ENCODE measurements around the gene GIMAP8. TPM values are rescaled to one million over a fixed set of nuclear protein-coding genes. Genes with fewer than 3 reads are reported as not detected.

Gene GIMAP8
- total RNA-seq, 1 donor = not detected

DNA sequence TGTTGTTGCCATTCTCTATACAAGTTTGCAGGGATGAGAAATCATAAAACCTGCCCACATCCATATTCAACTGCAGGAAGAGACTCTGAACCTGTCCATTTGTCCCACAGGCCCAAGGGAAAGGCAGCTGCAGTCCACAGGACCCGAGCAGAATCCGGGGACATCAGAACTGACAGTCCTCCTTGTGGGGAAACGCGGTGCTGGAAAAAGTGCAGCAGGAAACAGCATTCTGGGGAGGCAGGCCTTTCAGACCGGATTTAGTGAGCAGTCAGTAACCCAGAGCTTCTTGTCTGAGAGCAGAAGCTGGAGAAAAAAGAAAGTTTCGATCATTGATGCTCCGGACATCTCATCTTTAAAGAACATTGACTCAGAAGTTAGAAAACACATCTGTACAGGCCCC is 23.5 kb downstream of the GIMAP8 start:
- TF ChIP-seq, protein P1, sequence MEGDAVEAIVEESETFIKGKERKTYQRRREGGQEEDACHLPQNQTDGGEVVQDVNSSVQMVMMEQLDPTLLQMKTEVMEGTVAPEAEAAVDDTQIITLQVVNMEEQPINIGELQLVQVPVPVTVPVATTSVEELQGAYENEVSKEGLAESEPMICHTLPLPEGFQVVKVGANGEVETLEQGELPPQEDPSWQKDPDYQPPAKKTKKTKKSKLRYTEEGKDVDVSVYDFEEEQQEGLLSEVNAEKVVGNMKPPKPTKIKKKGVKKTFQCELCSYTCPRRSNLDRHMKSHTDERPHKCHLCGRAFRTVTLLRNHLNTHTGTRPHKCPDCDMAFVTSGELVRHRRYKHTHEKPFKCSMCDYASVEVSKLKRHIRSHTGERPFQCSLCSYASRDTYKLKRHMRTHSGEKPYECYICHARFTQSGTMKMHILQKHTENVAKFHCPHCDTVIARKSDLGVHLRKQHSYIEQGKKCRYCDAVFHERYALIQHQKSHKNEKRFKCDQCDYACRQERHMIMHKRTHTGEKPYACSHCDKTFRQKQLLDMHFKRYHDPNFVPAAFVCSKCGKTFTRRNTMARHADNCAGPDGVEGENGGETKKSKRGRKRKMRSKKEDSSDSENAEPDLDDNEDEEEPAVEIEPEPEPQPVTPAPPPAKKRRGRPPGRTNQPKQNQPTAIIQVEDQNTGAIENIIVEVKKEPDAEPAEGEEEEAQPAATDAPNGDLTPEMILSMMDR (IDR thresholded peaks at IDR 0.05; ENCODE audit: extremely low read depth, low read depth, low read length) = no peak
- H2AFZ ChIP-seq (ENCODE audit: low read length) = no peak overlapping the region
- H3K4me1 ChIP-seq (ENCODE audit: insufficient read depth, low read length) = no peaks in the 10 kb centered on the region
- DNase-seq (ENCODE audit: insufficient read length, low spot score, missing footprints) = no peak
- no peaks in the 10 kb centered on the region for H3K9me3 ChIP-seq (ENCODE audit: low read depth, low read length)
- H3K27me3 ChIP-seq (ENCODE audit: insufficient read depth, low read length) = no peaks in the 10 kb centered on the region
- H4K20me1 ChIP-seq (ENCODE audit: insufficient read depth, low read length) = no peaks in the 10 kb centered on the region
- no peak overlapping the region for H3K4me3 ChIP-seq (ENCODE audit: insufficient read depth, low read length)
- H3K27ac ChIP-seq (ENCODE audit: low read depth, low read length) = no peak overlapping the region
- H3K4me2 ChIP-seq (ENCODE audit: insufficient read depth, low read length) = no peak overlapping the region
- H3K79me2 ChIP-seq (ENCODE audit: insufficient read depth, low read length) = no peaks in the 10 kb centered on the region
- H3K36me3 ChIP-seq (ENCODE audit: insufficient read depth, low read length) = no peaks in the 10 kb centered on the region

DNA sequence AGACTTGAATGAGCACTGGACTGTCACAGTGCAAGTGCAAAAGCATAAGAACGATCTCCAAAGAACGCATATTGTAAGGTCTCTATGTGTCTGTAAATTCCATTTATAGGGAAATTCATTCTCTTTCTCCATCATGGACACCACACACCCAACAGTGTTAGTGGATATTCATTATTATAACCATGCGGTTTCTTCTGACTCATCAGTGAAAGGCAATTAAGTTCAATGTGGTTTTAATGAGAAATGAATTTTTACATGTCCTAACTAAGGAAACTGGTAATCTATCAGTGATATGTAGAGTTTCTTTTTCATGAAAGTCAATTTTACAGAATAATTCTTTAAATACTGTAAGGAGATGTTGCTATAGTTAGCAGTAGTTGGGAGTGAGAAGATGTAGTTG is 25.9 kb downstream of the GIMAP8 start:
- TF ChIP-seq, protein P1 (IDR thresholded peaks at IDR 0.05; ENCODE audit: extremely low read depth, low read depth, low read length) = no peak
- Histone ChIP-seq H3K9me3 (ENCODE audit: low read depth, low read length) (no peaks in the 10 kb centered on the region), H3K36me3 (ENCODE audit: insufficient read depth, low read length) (no peaks in the 10 kb centered on the region), H3K79me2 (ENCODE audit: insufficient read depth, low read length) (no peaks in the 10 kb centered on the region), H3K4me1 (ENCODE audit: insufficient read depth, low read length) (no peaks in the 10 kb centered on the region), H2AFZ (ENCODE audit: low read length) (no peak overlapping the region), H3K4me3 (ENCODE audit: insufficient read depth, low read length) (no peak overlapping the region), H4K20me1 (ENCODE audit: insufficient read depth, low read length) (no peaks in the 10 kb centered on the region), H3K4me2 (ENCODE audit: insufficient read depth, low read length) (no peak overlapping the region), H3K27ac (ENCODE audit: low read depth, low read length) (no peak overlapping the region), H3K27me3 (ENCODE audit: insufficient read depth, low read length) (no peaks in the 10 kb centered on the region)
- DNase-seq (ENCODE audit: insufficient read length, low spot score, missing footprints) = no peak

DNA sequence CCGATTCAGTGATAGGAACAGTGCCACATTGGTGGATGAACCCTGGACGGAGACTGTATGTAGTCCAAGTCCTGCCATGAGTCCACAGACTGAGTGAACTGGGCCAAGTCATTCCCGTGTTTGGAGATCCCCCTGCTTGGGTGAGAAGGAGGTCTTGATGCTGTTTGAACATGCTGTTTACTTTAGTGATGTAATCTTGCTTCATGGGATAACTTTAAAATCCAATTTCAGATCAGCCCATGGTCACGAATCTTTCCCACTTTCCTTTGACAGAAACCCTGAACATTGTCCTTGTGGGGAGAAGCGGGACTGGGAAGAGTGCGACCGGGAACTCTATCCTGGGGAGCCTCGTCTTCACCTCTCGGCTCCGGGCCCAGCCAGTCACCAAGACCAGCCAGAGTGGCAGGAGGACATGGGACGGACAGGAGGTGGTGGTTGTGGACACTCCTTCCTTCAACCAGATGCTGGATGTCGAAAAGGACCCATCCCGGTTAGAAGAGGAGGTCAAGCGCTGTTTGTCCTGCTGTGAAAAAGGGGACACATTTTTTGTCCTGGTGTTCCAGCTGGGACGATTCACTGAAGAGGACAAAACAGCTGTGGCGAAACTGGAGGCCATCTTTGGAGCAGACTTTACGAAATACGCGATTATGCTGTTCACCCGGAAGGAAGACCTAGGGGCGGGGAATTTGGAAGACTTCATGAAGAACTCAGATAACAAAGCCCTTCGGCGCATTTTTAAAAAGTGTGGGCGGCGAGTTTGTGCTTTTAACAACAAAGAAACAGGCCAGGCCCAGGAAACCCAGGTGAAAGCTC is 26.6 kb downstream of the GIMAP8 start:
- H3K4me1 ChIP-seq (ENCODE audit: insufficient read depth, low read length) = no peaks in the 10 kb centered on the region

More for the DNA sequence above, 26.6 kb downstream of the GIMAP8 start:
- Histone ChIP-seq H3K4me2 (ENCODE audit: insufficient read depth, low read length) (no peak overlapping the region), H3K36me3 (ENCODE audit: insufficient read depth, low read length) (no peaks in the 10 kb centered on the region), H4K20me1 (ENCODE audit: insufficient read depth, low read length) (no peaks in the 10 kb centered on the region), H3K4me3 (ENCODE audit: insufficient read depth, low read length) (no peak overlapping the region), H3K79me2 (ENCODE audit: insufficient read depth, low read length) (no peaks in the 10 kb centered on the region), H3K9me3 (ENCODE audit: low read depth, low read length) (no peaks in the 10 kb centered on the region), H3K27ac (ENCODE audit: low read depth, low read length) (no peak overlapping the region), H3K27me3 (ENCODE audit: insufficient read depth, low read length) (no peaks in the 10 kb centered on the region), H2AFZ (ENCODE audit: low read length) (no peak overlapping the region)
- TF ChIP-seq, protein P1 (IDR thresholded peaks at IDR 0.05; ENCODE audit: extremely low read depth, low read depth, low read length) = no peak
- no peak for DNase-seq (ENCODE audit: insufficient read length, low spot score, missing footprints)

Measured in osteoblast (primary cell).